Loucy (cell line): ENCODE results near the gene SPRY4.

ENCODE experiments used
- H2AFZ ChIP-seq: fragments of 200-600 bp; sonication (generic); 2 replicates; pipeline ENCODE4 v1.6.0; 2016; ENCODE audit warnings: antibody characterized with exemption, mild to moderate bottlenecking, low read length, moderate library complexity
- H3F3A ChIP-seq: fragments of 200-600 bp; 2 replicates; pipeline ENCODE4 v1.6.0; 2016; ENCODE audit warnings: antibody characterized with exemption, low read depth, mild to moderate bottlenecking
- H3K27me3 ChIP-seq: fragments of 200-600 bp; sonication (generic); 2 replicates; pipeline ENCODE4 v1.6.1; 2014; ENCODE audit warnings: low read length, mild to moderate bottlenecking; ENCODE audit not compliant: insufficient read depth, poor library complexity, severe bottlenecking
- H3K36me3 ChIP-seq: fragments of 200-600 bp; sonication (generic); 2 replicates; pipeline ENCODE4 v1.6.1; 2016; ENCODE audit warnings: low read length; ENCODE audit not compliant: insufficient read depth
- H3K4me1 ChIP-seq: fragments of 200-600 bp; sonication (generic); 2 replicates; pipeline ENCODE4 v1.5.1; 2014; ENCODE audit warnings: low read length, mild to moderate bottlenecking; ENCODE audit not compliant: insufficient read depth, poor library complexity, severe bottlenecking
- H3K4me2 ChIP-seq: fragments of 200-600 bp; sonication (generic); 2 replicates; pipeline ENCODE4 v1.6.0; 2014; ENCODE audit warnings: antibody characterized with exemption, low read length, low read depth, mild to moderate bottlenecking; ENCODE audit not compliant: poor library complexity, severe bottlenecking
- H3K4me3 ChIP-seq: fragments of 200-600 bp; sonication (generic); 2 replicates; pipeline ENCODE4 v1.5.1; 2014; ENCODE audit warnings: low read length, mild to moderate bottlenecking, mixed read lengths; ENCODE audit not compliant: poor library complexity, severe bottlenecking
- H3K79me2 ChIP-seq: fragments of 200-600 bp; sonication (generic); 2 replicates; pipeline ENCODE4 v1.6.1; 2014; ENCODE audit warnings: low read length; ENCODE audit not compliant: insufficient read depth
- H3K9ac ChIP-seq: fragments of 200-600 bp; sonication (generic); 2 replicates; pipeline ENCODE4 v1.6.0; 2014; ENCODE audit warnings: mild to moderate bottlenecking, low read depth, low read length, moderate library complexity; ENCODE audit not compliant: poor library complexity, severe bottlenecking
- H3K9me2 ChIP-seq: fragments of 200-600 bp; sonication (generic); replicated peaks from 2 replicates; pipeline ENCODE4 v1.6.1; 2016; ENCODE audit warnings: low read depth, low read length, mixed read lengths
- H3K9me3 ChIP-seq: fragments of 200-600 bp; sonication (generic); 2 replicates; pipeline ENCODE4 v1.6.1; 2014; ENCODE audit warnings: mild to moderate bottlenecking, antibody characterized with exemption, low read length, low read depth; ENCODE audit not compliant: insufficient read depth
- H4K20me1 ChIP-seq: fragments of 200-600 bp; sonication (generic); 2 replicates; pipeline ENCODE4 v1.6.0; 2014; ENCODE audit warnings: antibody characterized with exemption, low read length, mild to moderate bottlenecking; ENCODE audit not compliant: insufficient read depth, poor library complexity, severe bottlenecking
- EZH2phosphoT487 ChIP-seq: fragments of 200-600 bp; IDR thresholded peaks from 2 replicates; pipeline ENCODE4 v1.6.1; 2018; ENCODE audit warnings: antibody characterized with exemption, mild to moderate bottlenecking, moderate library complexity, borderline replicate concordance
- TF ChIP-seq, protein P1 (sequence below): fragments of 200-600 bp; sonication (generic); conservative IDR thresholded peaks from 2 replicates; pipeline ENCODE4 v1.5.1; 2014; ENCODE audit warnings: mild to moderate bottlenecking, antibody characterized with exemption, low read length

The SPRY4 gene

GRCh38 chr5:142295960-142296860 is 28.6 kb downstream of the SPRY4 start:
- Histone ChIP-seq H3K4me2 (no peak overlapping the region), H3F3A (no peaks in the 10 kb centered on the region), H4K20me1 (no peaks in the 10 kb centered on the region), H3K9me2 (no peaks in the 10 kb centered on the region), H3K9ac (no peak overlapping the region), H3K36me3 (no peaks in the 10 kb centered on the region), H3K4me1 (no peaks in the 10 kb centered on the region), H3K79me2 (no peaks in the 10 kb centered on the region), H3K4me3 (no peak overlapping the region), H2AFZ (no peak overlapping the region), H3K27me3 (no peaks in the 10 kb centered on the region), H3K9me3 (no peaks in the 10 kb centered on the region)
- no peak for TF ChIP-seq EZH2phosphoT487
- TF ChIP-seq, protein P1, sequence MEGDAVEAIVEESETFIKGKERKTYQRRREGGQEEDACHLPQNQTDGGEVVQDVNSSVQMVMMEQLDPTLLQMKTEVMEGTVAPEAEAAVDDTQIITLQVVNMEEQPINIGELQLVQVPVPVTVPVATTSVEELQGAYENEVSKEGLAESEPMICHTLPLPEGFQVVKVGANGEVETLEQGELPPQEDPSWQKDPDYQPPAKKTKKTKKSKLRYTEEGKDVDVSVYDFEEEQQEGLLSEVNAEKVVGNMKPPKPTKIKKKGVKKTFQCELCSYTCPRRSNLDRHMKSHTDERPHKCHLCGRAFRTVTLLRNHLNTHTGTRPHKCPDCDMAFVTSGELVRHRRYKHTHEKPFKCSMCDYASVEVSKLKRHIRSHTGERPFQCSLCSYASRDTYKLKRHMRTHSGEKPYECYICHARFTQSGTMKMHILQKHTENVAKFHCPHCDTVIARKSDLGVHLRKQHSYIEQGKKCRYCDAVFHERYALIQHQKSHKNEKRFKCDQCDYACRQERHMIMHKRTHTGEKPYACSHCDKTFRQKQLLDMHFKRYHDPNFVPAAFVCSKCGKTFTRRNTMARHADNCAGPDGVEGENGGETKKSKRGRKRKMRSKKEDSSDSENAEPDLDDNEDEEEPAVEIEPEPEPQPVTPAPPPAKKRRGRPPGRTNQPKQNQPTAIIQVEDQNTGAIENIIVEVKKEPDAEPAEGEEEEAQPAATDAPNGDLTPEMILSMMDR, result no peak

DNA sequence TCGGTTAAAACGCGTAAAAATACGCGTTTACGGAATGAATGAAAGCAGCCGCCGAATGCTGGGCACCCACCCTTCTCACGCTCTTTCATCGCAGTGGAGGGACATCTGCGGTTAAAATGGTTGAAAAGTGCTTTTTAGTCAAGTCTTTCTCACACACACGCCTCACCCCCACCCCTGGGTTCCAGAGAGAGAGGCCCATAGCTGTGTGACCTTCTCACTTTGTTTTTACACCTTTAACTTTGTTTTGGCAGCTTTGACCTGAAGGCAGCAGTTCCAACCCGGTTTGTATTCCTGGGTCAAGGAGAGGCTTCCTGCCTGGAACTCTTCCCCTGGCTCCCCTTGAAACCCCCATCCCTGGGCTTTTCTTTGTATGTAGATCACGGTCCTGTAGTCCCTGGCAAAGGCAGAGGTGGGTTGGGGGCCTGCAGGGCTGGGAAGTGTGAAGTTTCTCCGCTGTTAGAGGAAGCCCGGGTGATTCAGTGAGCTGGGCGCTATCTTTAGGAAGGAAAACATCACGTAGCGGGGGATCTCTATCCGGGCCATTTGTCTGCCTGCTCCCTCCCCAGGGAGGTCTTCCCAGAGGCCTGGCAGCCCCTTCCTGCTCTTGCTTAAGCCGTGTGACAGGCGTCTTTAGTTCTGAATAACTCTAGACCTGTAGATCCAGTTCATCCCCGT is 29.6 kb downstream of the SPRY4 start:
- Histone ChIP-seq H3K4me1 (peaks cover 9% of the 10 kb centered on the region), H3F3A (no peaks in the 10 kb centered on the region), H3K9ac (no peak overlapping the region), H3K9me2 (no peaks in the 10 kb centered on the region), H3K4me3 (no peak overlapping the region), H4K20me1 (no peaks in the 10 kb centered on the region), H3K79me2 (no peaks in the 10 kb centered on the region), H2AFZ (no peak overlapping the region), H3K36me3 (no peaks in the 10 kb centered on the region), H3K9me3 (no peaks in the 10 kb centered on the region), H3K27me3 (no peaks in the 10 kb centered on the region), H3K4me2 (no peak overlapping the region)
- no peak for TF ChIP-seq EZH2phosphoT487
- TF ChIP-seq, protein P1, result no peak

DNA sequence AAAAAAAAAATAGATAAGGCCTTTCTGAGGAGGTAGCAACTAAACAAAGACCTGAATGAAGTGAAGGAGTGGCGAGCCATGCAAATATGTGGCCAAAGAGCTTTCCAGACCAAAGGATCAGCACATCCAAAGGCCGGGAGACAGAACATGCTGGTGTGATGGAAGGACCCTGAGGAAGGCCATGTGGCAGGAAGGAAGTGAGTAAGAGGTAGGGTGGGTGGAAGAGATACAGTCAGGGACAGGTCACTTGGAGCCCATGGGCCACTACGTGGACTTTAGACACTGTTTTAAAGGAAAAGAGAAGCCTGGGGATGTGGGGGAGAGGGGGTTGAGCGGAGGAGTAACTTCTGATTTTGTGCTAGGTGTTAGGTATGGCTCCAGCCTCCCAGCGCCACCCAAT is 31.3 kb downstream of the SPRY4 start:
- H3K9me3 ChIP-seq, result no peaks in the 10 kb centered on the region
- no peaks in the 10 kb centered on the region for H3K79me2 ChIP-seq
- H3K36me3 ChIP-seq, result no peaks in the 10 kb centered on the region
- no peak overlapping the region for H3K4me3 ChIP-seq
- H3K27me3 ChIP-seq, result no peaks in the 10 kb centered on the region
- no peak overlapping the region for H3K4me2 ChIP-seq
- TF ChIP-seq EZH2phosphoT487, result no peak
- TF ChIP-seq, protein P1, result no peak
- no peaks in the 10 kb centered on the region for H3F3A ChIP-seq
- no peaks in the 10 kb centered on the region for H4K20me1 ChIP-seq
- peaks cover 10% of the 10 kb centered on the region for H3K4me1 ChIP-seq
- no peak overlapping the region for H3K9ac ChIP-seq
- H3K9me2 ChIP-seq, result no peaks in the 10 kb centered on the region
- H2AFZ ChIP-seq, result no peak overlapping the region
